Suppressor macrophage treated with lipopolysaccharide for 4 hours (primary cell): ENCODE data around the gene MBL2.
A peak's percentile ranks its signal among the peaks of the same experiment; 100 is the strongest.

Experiments used
- DNase-seq: peaks from one replicate; pipeline ENCODE4 v3.0.0-alpha.2; 2020

The MBL2 gene

DNA sequence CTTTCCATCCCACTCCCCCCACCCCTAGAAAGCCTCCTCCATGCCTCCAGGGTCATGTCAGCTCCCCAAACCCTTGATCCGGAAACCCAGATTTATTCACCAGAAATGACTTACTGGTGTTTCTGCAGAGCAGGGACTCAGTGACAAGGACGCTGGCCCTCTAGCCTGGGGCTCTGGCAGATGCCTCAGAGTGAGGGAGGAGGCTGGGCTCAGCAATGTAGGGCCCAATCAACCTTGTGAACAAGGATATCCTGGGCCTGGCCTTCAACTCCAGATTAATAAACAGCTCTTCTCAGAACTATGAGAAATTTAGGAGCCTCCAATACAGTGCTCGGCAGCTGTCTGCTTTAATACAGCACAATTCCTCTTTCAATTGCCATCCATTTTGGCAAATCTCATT lies at the start of gene MBL2:
Gene MBL2 (minus strand): TSS at position 162 of the 400 bp plus-strand sequence. CDS start 1,149 bp downstream, outside the sequence.
- no peak for DNase-seq

DNA sequence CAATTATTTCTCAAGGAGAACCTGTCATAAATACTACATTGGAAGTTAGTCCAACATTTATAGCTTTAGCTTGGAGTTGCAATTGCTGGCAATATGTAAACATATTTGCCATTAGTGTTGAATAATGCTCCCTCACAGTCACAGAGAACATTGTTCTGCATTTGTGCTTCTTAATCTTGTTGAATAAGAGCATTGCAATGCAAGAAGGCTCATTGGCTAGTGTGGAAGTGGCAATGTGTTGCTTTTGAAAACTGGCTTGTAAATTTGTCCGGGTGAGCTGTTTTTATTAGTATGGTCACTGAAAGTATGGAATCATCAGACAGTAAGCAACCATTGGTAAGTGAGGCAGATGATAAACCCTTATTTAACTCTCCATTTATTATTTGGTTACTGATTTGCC lies 47.7 kb upstream of the MBL2 start:
- no peak for DNase-seq

DNA sequence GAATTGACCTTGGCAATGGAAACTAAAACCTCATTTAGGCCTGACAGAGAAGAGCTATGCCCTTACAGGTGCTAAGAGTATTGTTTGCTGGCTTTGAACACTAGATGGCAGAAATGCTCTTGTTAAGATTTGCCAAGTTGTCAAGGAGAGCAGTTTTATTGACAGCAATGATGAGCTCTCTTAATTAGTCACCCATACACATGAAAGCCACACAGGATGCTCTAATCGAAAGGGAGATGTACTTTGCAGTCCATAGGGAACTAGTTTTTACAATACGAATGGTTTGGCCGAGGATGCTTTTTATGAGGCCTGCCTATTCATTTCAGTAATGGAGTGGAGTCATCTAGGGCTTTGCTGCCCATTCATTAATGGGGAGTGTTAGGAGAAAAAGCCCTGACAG lies 45.4 kb upstream of the MBL2 start:
- DNase-seq: peak; percentile 32

DNA sequence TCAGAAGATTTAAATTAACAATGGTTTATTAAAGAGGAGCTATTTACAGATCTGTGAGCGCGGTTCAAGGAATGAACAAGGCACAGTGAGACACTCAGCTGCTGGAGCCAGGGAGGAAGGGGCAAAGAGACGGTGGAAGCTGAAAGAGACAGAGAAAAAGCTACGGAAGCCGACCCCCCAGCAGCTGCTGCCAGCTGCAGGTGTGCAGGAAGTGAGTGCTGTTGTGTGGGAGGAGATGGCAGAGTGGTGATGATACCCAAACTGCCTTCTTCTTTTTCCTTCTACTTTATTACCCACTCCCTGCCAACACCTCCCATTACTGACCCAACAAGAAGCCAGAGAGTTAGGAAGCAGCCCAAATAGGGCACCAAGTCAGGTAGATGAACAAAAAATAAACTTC lies 41.9 kb upstream of the MBL2 start:
- DNase-seq: no peak

DNA sequence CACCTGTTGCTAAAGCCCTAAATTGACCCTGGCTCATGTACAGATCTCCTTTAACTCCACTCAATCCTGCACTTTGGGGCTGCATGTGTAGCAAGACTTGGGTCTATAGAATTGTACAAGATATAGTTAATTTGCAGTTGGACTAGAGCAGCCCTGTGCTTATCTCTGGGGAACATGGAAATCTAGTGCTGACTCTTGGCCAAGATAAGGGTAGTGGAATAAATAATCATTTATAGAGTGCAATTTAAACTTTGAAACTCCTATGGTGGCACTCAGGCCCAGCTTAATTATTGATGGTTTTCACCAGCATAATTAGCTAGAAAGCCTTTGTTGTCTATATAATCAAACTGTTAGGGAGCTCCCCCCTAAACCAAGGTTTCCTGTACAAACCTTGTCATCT lies 39.2 kb upstream of the MBL2 start:
- no peak for DNase-seq

DNA sequence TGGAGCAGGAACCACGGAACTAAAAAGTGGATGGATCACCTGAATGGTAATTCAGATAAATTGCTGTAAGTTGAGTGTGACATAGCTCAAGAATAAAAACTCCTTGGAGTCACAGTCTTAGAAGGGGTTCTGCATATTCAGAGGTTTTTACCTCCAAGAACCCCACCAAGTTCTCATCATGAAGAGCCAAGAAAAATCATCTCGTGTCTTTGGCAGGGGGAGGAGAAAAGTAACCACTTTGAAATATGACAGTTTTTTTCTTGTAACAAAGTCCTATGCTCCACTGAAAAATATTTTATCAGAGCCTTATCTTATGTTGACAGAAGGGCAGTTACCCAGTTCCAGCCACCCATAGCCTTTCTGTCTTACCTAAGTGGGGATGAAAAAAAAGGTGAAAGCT lies 38.2 kb upstream of the MBL2 start:
- DNase-seq: no peak

DNA sequence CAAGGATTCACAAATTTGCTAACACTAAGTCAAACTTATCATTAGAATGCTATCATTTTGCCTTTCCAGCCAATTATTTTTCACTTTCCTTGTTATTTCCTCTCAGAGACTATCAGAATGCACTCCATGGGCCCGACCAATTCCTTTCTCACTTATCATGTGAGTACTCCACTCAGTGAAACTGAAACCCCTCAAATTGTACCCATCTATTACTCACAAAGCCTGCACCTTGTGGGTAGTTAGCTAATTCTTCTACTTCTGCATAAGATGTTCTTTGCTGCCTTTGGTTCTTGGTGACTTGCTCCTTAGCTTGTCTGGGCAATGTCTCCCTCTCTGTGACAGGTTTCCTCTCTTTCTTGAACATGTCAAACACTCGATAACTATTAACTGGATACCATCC lies 35.2 kb upstream of the MBL2 start:
- DNase-seq: no peak

DNA sequence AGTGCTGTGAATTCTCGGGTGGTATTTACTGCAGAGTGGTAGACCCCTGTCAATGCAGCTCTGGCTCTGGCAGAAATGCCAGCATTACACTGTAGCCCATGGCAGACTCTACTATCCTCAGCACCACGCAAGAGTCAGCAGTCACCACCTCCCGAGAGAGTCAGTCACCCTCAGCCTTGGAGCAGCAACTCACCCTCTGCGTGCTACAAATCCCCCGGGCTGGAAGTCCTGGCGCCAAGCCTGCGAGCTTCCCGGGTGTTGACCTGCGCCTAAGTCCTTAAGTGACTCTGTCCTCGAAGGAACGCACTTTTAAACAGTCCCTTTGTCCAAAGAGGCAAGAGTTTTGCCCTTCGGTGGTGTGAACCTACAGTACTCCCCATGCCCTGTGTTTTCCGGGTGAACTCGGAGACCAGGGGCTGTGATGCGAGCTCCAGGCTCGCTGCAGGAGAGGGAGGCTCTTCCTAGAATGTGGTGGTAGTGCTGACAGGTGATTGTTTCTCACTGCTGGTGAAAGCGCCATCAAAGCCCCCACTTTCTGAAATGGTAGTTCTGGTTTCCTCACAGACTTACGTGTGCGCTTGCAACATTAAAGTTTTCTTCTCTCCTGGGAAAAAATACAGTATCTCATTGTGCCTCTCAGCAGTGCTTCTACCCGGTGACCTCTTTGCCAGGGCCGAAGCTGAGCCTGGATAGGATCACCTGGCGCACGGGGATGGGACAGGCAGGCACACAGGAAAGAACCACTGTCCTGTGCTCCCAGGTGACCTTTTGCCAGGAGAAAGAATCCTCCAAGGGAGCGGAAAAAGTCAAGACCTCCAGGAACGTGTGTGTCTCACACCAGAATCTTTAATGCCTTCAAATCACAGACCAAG lies 33.1 kb upstream of the MBL2 start:
- DNase-seq: no peak

DNA sequence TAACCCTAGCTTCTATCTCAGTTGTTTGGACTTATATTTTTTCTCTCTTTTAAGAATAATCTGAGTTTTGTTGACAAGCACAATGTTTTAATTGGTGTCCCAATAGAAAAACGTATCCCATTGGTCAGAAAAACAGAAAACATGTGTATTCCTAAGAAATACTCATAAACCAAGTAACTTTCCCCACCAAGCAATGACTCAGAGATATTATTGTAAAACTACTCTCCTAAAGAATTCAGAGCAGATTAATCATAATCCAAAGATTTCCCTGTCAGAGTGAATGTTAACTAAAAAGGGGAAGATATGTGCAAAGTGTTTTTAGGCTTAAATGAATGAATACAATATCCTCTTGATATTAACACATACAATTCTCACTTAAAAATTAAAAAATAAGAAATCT lies 29.4 kb upstream of the MBL2 start:
- DNase-seq: no peak

DNA sequence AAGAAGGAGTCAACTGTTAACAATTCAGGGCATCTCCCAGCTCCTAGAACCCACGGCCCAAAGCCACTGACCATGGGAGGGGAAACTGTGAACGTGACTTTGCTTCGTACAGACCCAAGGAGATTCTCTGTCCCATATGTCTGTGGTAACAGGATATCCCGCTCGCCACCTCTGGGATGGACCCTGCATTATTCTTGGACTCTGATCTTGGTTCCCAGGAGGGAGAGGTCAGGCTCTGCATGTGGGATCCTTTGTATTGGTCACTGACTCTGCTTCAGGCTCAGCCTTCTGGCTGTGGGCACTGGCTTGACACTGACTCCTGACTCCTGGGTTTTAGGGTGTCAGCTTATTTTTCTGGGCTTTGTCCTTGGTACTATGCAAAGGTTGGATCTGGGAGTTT lies 13.5 kb upstream of the MBL2 start:
- no peak for DNase-seq

DNA sequence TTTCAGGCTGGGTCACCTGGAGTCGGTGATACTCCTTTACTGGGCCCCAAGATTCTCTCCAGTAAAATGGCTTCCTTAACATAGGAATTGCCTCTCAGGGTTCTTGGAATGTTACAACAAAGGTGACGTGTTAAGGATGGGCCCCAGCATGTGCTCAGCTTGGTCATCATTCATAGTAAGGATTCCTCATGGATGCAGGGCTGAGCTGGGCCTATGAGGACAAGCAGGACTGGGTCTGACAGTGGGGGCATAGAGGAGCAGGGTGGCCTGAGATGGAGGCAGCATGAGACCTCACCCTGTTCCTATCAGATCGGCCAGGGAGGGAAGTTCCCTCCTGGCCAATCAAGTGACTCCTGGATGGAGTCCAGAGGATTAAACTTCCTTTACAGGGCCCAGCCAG lies 12.8 kb upstream of the MBL2 start:
- DNase-seq: no peak

DNA sequence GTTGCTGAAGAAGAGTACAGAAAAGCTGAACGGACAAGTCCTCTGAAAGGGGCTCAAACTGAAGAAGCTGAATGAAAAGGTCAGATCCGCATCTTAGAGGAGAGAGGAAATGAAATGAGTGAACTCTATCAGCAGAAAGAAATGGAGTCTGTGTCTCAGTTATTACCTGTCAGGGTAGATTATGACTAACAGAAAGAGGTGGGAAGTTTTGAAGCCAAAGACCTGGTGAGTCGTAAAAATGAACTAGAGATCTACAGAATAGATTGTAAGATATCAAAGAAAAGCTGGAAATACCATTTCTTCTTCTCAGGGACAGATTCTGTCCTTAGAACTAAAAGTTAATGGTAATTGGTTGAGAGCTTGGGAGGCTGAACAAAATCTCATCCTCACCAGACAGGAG lies 11.1 kb upstream of the MBL2 start:
- no peak for DNase-seq

DNA sequence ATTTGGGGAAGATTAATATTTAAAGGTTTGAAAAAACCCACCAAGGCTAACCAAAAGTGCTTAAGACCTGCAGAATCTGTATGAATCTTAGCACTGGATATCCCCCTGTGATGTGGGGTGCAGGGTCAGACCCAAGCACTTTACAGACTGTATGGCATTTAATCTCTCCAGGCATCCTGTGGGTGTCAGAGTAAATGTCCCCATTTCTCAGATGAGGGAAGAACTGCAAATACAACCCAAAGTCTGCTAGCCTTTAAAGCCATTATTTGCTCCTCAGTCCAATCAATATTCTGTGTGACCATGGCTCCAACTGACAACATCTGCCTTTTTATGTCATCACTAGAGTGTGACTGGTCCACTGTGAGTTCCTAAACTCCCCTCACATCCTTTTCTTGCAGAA lies 10.0 kb upstream of the MBL2 start:
- DNase-seq: peak; percentile 30

DNA sequence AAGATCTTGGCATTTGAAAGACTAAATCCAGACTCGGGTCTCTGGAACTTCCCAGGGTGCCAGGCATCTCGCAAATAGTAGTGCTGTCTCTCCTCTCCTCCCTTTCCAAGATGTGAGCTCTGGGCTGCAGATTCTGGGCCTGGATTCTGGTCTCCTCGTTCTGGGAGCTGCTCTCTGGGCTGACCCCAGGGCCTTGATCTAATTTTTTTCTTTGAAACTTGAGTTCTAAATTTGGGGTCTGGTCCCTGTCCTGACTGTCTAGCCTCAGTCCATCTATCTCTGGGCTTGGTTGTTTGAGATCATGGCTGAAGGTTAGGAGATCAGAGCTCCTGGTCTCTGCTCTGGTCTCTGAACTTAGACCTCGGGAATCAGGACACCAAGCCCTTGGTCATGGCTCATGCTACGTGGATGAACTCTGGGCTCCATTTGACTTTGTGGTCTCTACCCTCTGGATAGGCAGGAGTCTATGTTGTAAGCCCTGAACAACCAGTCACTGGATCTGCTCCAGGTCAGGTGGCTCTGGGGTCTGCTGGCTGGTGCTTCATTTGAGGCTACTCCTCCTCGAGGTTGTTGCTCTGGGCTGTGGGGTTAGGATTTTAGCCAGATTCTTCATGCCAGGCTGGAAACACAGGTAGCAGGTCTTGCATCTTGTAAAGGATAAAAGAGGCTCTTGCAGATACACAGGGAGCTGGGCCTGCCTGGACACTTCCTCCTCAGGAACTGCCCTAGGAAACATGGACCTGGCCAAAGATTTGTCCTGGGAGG lies 8.0 kb upstream of the MBL2 start:
- no peak for DNase-seq

DNA sequence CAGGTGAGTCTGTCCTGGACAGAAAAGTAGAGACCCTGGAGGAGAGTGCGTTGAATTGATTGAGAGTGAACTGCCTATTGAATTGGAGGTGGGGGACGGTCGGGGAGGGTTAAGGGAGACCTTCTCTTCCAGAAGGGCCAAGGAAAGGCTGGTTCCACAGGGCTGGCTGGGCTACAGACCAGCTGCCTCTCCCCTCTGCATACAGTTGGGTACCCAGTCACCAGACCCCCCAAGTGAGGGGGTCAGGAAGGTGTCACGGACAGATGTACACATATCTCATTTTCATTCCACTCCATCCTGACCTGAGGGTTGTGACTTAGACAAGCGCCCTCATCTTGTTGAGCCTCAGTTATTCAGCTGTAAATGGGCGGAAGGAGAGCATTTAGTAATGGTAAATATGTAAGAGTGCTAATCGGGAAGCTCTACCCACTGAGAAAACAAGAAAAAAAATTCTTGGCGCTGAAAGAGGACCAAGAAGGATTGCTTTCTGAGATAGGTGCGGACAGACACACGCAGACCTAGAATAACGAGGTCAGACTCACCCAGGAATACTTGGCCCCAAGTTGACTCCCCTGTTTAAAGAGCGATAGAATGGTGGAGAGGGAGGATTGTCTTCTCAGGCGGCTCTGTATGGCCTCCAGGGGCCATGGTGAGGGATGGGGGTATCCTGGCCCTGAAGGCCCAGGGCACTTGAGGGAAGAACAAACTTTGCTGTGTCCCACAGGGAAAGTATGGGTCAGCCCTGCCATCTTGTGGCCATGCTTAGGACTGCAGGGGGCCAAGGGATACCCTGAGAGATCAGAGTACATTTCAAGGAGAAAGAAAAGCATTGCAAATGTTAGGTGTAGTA lies 7.2 kb upstream of the MBL2 start:
- DNase-seq: peak; percentile 85

DNA sequence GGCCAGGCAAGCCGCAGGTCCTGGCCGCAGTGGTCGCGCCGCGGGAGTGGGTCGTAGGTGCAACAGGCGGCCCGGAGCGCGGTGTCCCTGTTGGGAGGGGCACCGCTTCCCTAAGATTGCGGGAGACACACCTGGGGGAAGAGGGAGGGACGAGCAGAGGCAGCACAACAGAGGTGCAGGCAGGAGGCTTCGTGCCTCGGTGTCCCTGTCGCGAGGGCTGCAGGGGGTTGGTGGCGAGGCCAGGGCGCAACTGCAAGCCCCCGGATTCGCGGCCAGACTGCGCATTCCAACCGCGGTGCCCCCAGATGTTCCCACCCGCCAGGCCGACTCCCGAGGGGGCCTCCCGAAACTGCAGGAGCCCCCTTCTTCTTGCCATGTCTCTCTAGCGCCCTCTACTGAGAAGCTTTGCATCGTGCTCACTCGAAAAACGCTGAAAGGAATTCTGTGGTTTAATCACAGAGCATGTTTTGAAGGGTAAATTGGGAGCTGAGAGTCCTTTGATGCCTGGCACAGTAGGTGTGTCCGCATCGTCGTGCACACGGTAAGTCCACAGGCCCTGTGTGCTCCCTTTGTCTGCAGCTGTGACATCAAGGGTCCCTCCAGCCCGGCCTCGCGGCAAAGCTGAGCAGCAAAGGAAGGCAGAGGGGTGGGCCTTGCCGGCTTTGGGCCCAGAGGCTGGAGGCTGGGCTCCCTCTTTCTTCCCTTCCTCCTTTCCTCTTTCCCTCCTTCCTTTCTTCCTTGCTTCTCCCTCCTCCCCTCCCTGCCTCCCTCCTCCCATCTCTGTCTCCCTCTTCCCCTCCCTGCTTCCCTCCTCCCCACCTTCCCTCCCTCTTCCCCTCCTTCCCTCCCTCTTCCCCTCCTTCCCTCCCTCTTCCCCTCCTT lies 6.2 kb upstream of the MBL2 start:
- peak; percentile 73 for DNase-seq

DNA sequence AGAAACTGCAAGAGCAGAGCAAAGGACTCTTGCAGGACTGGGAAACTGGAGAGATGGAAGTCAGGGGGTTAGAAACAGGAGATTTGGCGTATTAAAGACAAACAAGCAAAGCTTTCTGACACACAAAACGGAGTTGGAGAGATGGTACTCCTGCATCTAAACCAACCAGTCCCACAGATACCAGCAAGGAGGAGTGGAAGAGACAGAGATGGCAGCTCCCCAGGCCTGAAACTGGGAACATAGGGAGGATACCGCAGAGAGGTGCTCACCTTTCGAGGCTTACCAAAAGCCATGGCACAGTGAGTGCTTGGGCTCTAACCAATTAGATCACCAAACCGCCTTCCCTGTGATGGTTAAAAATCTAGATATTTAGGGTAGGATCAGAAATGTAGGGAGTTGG lies 4.8 kb upstream of the MBL2 start:
- no peak for DNase-seq

DNA sequence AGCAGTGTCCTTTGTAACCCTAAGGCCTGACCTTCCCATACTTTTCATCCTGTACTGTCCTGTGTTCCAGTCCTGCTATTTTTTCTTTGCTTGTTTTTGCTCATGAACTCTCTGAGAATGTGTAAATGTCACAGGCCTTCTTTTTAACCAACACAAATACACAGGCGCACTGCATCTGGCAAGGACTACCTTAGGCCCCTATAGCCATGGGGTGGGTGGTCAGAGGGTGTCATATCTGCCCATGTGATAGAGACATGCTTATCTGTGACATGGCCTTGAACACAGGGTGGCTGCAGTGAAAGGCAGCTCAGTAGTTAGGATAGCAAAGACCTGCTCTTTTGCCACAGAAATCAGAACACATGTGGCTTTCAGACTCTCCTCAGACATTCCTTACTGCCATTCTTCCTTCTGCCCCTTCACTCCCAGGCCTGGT lies 3.9 kb upstream of the MBL2 start:
- no peak for DNase-seq

DNA sequence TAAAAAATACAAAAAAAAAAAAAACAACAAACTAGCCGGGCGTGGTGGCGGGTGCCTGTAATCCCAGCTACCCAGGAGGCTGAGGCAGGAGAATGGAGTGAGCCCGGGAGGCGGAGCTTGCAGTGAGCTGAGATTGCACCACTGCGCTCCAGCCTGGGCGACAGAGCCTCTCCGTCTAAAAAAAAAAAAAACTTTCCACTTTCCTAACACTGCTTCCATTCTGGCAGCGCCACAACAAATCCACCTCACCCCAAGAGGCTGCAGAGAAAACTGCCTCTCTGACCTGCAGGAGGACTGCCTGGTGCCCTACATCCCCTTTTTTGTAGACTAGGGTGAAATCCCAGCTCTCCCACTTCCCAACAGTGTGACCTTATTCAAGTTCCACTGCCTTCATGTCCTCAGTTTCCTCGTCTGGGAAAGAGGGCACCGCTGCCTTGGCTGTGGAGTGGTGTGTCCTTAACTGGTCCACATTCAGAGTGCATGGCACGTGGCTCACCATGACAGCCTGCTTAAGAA lies 2.6 kb upstream of the MBL2 start:
- DNase-seq: no peak

DNA sequence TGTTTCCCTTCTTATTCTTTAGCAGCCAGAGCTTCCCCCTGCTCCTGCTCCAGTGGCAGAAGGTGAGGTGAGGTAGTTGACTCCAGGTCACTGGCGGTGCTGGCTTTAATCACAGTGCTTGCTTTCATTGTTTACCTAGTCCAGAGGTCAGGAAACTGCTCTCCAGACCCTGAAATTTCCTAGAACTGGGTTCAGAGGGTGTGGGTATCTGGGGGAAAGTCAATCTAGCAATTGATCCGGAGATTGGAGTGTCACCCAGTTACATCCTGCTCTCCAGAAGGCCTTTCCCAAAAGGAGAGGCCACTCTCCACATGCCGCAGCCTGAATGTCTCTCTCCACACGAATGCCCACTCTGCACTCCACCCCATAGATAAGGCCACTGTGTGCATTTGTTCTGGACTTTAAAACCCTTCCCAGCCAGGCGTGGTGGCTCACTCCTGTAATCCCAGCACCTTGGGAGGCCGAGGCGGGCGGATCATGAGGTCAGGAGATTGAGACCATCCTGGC lies 2.1 kb upstream of the MBL2 start:
- no peak for DNase-seq

DNA sequence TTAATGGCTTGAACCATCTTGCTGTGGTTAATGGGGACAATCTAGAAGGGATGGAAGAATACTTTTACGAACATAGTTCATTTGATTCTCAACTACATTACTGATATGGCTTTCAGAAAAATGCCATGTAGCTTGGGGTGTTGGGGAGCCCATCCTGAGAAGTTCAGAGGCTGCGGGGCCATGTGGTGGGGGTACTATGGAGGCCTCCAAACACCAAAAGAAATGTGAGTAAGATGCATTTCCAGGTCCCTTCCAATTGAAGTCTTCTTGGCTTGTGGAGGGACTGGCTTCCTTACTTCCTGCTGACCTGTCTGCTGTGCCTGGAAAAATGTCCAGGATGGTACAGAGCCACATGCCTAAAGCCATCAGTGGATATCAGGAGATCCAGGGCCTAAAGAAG lies 1.6 kb upstream of the MBL2 start:
- no peak for DNase-seq
